ENCODE data around the gene MKKS.

DNA sequence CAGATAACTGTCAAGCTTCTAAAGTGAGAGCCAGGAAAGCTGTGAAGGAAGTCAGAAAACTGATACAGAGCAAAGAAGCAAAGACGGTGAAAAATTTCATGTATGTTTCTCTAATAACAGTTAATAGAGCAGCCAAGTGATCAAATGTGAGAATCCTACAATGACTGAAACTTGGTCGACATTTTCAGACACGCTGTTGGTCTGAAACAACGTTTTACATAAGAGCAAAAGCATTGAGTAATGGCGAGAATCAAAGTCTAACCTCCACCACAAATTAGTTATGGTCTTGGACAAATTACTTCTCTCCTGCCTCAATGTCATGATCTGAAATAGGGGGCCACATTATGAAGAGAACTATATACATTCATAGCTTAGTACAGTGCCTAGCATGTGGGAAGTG is 3.3 kb downstream of the MKKS start:
- no peak for TF ChIP-seq EZH2 (IDR thresholded peaks at IDR 0.05; ENCODE audit: borderline replicate concordance, low read length)
- TF ChIP-seq, protein P1, sequence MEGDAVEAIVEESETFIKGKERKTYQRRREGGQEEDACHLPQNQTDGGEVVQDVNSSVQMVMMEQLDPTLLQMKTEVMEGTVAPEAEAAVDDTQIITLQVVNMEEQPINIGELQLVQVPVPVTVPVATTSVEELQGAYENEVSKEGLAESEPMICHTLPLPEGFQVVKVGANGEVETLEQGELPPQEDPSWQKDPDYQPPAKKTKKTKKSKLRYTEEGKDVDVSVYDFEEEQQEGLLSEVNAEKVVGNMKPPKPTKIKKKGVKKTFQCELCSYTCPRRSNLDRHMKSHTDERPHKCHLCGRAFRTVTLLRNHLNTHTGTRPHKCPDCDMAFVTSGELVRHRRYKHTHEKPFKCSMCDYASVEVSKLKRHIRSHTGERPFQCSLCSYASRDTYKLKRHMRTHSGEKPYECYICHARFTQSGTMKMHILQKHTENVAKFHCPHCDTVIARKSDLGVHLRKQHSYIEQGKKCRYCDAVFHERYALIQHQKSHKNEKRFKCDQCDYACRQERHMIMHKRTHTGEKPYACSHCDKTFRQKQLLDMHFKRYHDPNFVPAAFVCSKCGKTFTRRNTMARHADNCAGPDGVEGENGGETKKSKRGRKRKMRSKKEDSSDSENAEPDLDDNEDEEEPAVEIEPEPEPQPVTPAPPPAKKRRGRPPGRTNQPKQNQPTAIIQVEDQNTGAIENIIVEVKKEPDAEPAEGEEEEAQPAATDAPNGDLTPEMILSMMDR (conservative IDR thresholded peaks at IDR 0.05 in 1 of 2, IDR thresholded peaks at IDR 0.05 in 1 of 2; ENCODE audit: extremely low read depth in 1 of 2, insufficient read depth in 1 of 2, low read depth in 1 of 2, low read length in 2 of 2) = no peak
